Measurements from ENCODE around the gene NHSL2.

NHSL2 gene

GRCh38 chrX:72002875-72003274, 92.2 kb downstream of the NHSL2 start:
- TF ChIP-seq CTCF (IDR thresholded peaks at IDR 0.05; ENCODE audit: low read depth, low read length) (no peak), MYC (IDR thresholded peaks at IDR 0.05; ENCODE audit: low read depth, low read length) (no peak), POLR2A (IDR thresholded peaks at IDR 0.05; ENCODE audit: extremely low read depth, insufficient read length) (no peak)
- TF ChIP-seq, protein P1, sequence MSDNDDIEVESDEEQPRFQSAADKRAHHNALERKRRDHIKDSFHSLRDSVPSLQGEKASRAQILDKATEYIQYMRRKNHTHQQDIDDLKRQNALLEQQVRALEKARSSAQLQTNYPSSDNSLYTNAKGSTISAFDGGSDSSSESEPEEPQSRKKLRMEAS (IDR thresholded peaks at IDR 0.05; ENCODE audit: low read depth, low read length) = no peak
- H3K4me3 ChIP-seq (ENCODE audit: low read depth, low read length) = no peak overlapping the region
- DNase-seq (ENCODE audit: low read depth) = no peak

DNA sequence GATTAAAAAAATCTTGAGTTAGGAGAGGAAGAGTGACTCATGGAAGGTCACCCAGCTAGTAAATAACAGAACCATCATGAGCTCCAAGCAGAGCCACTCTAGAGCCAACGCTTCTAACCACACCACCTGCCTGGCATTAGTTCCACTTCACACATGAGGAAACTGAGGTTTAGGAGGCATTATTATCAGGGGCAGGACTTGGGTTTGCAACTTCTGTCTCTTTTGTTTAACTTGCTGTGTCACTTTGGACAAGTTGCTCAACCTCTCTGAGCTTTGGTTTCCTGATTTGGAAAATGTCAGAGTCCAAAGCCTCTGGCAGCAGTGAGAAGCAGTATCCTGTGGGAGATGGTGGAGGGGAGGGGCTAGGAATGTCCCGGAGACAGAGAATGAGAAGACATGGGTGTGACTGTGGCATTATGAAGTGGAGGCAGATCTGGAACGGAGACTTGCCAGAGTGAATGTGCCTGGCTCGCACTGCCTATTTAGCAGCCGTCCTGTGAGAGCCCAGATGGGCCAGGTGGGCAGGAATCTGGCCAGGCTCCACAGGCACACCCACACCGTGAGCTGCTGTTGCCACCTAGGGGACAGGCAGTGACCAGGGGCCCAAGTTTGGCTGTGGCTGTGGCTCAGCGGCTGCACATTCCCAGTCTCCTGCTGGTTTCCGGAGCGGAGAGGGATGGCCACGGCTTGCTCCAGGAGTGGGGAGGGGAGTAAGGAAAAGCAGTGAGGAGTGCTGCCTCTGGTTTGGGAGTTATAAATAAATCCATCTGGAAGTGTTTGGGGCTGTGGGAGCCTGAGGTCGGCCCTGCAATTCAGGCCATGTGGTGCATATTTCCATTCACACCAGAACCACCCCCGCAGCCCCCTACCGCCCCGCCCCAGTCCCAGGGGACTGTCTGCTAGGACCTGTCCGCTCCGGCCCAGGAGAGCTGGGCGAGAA, 93.4 kb downstream of the NHSL2 start:
- peak; percentile 27 for DNase-seq (ENCODE audit: low read depth)
- no peak overlapping the region for H3K4me3 ChIP-seq (ENCODE audit: low read depth, low read length)
- TF ChIP-seq POLR2A (IDR thresholded peaks at IDR 0.05; ENCODE audit: extremely low read depth, insufficient read length) (no peak), CTCF (IDR thresholded peaks at IDR 0.05; ENCODE audit: low read depth, low read length) (no peak), MYC (IDR thresholded peaks at IDR 0.05; ENCODE audit: low read depth, low read length) (no peak)
- TF ChIP-seq, protein P1 (IDR thresholded peaks at IDR 0.05; ENCODE audit: low read depth, low read length) = no peak

GRCh38 chrX:72005046-72005445, 94.4 kb downstream of the NHSL2 start:
- no peak for TF ChIP-seq POLR2A (IDR thresholded peaks at IDR 0.05; ENCODE audit: extremely low read depth, insufficient read length)
- no peak for TF ChIP-seq MYC (IDR thresholded peaks at IDR 0.05; ENCODE audit: low read depth, low read length)
- TF ChIP-seq CTCF (IDR thresholded peaks at IDR 0.05; ENCODE audit: low read depth, low read length) = no peak
- TF ChIP-seq, protein P1 (IDR thresholded peaks at IDR 0.05; ENCODE audit: low read depth, low read length) = no peak
- DNase-seq (ENCODE audit: low read depth) = no peak
- H3K4me3 ChIP-seq (ENCODE audit: low read depth, low read length) = no peak overlapping the region

- TF ChIP-seq CTCF (IDR thresholded peaks at IDR 0.05; ENCODE audit: low read depth, low read length) (no peak), POLR2A (IDR thresholded peaks at IDR 0.05; ENCODE audit: extremely low read depth, insufficient read length) (no peak), MYC (IDR thresholded peaks at IDR 0.05; ENCODE audit: low read depth, low read length) (no peak)
- TF ChIP-seq, protein P1 (IDR thresholded peaks at IDR 0.05; ENCODE audit: low read depth, low read length) = no peak
- DNase-seq (ENCODE audit: low read depth) = no peak
- H3K4me3 ChIP-seq (ENCODE audit: low read depth, low read length) = no peak overlapping the region
These were observed 95.8 kb downstream of the NHSL2 start for GRCh38 chrX:72006461-72006860.

GRCh38 chrX:72009731-72010130, 99.1 kb downstream of the NHSL2 start:
- H3K4me3 ChIP-seq (ENCODE audit: low read depth, low read length) = no peak overlapping the region
- TF ChIP-seq CTCF (IDR thresholded peaks at IDR 0.05; ENCODE audit: low read depth, low read length) = no peak
- TF ChIP-seq, protein P1 (IDR thresholded peaks at IDR 0.05; ENCODE audit: low read depth, low read length) = no peak
- TF ChIP-seq POLR2A (IDR thresholded peaks at IDR 0.05; ENCODE audit: extremely low read depth, insufficient read length) = no peak
- no peak for TF ChIP-seq MYC (IDR thresholded peaks at IDR 0.05; ENCODE audit: low read depth, low read length)
- no peak for DNase-seq (ENCODE audit: low read depth)

All from NB4 (cell line).